HG02642 (cell line): ENCODE measurements around the gene SLC6A6.
"Not testable (repeated sequence)": the region's sequence is repeated elsewhere in the genome, so short reads cannot be mapped to it uniquely, and the experiment has no call there.

Experiments used
- ATAC-seq: cut with Tn5 transposase; IDR thresholded peaks from one replicate; pipeline ENCODE4 v1.9.1; 2021; ENCODE audit warnings: mild to moderate bottlenecking; ENCODE audit not compliant: unreplicated experiment, poor library complexity

SLC6A6 gene

DNA sequence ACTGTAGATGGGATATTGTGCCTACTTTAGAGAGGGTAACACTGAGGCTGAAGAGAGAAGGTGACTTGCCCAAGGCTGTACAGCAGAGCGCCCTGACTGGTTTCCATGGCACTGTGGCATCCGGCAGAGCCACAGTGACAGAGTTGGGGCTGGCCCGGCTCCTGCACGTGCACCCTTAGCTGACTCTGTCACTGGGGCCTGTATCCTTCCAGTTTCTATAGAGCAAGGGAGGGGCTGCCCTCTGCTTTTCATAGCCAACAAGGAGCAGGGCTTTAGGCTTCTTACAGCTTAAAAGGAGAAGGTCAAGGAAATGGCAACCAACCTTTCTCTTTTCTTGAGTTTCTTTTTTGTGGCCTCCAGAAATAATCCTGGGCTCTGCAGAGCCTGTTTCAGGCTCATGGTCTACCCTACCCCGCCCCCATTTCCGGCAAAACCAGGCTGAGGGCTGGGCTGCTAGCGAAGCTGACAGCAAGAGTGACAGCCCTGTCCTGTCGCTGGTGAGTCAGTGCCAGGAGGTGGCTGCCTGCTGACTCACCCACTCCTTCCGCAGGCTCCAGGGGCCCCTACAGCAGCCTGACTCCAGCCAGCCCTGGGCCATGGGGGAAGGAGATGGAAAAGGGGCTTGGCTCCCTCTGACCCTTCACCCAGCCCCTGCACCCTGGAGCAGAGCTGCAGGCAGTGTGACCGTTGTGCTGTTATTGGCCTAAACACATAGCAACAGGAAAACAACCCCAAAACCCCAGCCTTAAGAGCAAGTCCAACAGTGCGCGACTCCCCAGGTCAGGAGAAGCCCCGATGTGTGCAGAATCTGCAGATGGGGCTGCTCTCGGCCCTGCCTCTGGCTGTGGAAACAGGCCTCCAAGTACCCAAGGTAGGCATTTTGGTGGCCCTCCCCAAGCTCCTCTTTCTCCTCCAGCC is 29.8 kb downstream of the SLC6A6 start:
- ATAC-seq: peak; percentile 86

DNA sequence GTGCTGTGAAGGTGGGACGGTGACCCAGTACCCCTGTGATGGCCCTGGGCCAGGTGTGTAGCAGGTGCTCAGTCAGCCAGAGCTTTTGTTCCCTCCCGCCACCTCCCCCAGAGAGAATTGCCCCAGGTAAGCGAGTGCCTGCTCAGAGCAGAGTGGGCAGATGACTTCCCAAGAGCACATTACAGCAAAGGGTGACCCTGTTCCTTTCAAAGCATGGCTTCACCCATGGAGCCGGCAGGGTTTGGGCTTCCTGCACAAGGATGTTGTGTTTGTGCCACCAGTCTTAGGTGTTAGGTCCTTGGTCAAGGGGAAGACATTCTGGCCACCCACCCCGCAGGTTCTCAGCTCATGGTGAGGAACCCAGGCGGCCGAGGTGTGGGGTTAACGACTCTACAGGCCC is 30.7 kb downstream of the SLC6A6 start:
- no peak for ATAC-seq

DNA sequence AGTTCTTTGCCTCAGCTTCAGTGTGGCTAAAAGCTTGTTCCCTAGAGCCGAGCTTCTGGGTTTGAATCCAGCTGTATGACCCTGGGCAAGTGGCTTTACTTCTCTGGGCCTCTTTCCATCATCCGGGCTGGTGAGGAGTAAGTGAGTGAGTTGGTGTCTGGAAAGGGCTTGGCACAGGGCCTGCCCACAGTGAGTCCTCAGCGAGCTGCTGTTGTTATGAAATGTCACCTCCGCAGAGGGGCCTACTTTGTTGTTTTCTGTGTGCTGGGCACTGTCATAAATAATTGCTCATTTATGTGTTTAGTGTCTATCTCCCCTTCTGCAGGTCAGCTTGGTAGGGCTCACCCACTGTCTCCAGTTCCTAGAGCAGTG is 31.7 kb downstream of the SLC6A6 start:
- ATAC-seq: no peak

DNA sequence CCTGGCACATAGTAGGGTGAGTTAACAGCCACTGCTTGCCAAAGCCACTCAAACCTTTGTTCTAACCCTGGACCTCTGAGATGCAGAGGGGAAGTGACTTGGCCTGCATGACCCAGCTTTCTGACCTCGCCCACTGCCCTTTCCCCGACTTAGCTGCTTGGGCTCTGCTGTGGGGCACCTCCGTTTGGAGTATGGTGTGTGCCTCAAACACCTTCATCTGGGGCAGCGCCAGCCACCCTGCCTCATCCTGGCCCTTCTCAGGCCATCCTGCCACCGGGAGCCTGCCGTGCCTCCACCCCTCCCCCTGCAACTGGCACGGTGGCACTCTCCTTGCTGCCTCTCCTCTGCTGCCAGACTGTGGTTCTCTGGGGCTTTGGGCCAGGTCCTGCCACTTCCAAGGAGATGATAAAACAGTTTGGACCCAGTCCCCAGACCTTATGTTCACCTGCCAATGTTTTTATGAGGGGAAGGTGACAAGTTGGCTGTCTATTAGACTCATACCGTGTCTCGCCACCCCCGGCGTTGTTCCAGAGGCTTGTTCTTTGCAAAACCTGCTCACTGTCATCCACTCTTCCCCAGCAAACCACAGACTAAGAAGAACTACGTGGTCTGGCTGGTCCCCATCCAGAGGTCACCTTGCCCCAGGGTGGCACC is 32.2 kb downstream of the SLC6A6 start:
- ATAC-seq: no peak

DNA sequence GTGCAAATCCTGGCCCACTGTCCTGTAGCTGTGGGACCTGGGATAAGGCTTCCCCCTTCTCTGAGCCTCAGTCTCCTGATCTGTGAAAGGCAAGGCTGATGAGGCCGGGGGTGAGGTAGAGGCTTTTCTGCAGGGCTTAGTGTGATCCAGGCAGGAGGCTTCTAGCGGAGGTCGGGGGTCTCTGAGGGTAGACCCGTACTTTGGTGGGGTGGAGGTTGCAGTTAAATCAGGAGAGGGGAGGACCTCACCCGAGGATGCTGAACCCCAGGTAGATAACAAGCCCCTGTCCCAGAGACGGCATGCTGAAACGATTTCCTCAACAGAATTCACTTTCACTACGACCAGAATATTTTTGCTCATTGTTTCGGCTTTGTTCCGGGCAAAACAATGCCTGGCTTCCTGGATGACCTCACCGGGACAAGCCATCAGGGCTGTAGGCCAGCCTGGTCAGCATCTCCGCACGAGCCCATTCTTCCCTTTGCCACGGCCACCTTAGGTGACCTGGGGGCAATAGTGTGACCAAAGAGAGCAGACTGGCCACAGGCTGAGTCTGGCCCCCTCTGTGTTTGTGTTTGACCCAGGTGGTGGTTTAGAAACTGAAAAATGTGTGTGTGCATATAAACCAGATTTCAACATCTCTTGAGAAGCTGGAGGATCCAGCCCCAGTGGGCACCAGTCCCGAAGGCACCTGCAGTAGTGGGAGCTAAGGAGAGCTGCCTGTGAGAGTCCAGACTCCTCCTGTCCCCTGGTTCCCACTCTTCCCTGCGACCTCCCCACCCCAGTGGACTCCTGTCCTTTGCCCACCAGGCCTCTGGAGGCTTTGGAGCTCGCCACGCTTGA is 33.0 kb downstream of the SLC6A6 start:
- ATAC-seq: no peak

DNA sequence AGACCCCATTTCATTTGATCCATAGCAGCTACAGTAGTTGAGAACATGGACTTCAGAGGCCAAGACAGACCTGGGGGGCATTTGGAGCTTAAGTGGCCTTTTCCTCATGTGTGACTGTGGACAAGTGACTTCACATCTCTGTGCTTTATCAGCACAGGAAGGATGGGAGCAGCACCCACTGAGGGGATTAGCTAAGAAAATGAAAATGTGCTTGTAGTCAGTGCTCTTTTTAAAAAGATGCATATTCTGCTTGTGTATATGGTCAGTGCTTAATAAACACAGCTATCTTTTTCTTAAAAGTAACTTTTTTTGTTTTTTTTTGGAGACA is 34.5 kb downstream of the SLC6A6 start:
- no peak for ATAC-seq

DNA sequence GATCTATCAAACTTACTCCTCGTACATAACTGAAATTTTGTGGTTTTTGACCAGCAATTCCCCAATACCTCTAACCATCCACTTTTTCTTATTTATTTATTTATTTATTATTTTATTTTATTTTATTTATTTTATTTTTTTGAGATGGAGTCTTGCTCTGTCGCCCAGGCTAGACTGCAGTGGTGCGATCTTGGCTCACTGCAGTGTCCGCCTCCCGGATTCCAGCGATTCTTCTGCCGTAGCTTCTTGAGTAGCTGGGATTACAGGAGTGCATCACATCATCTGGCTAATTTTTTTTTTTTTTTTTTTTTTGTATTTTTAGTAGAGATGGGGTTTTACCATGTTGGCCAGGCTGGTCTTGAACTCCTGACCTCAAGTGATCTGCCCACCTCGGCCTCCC is 35.3 kb downstream of the SLC6A6 start:
- not testable (repeated sequence) for ATAC-seq

DNA sequence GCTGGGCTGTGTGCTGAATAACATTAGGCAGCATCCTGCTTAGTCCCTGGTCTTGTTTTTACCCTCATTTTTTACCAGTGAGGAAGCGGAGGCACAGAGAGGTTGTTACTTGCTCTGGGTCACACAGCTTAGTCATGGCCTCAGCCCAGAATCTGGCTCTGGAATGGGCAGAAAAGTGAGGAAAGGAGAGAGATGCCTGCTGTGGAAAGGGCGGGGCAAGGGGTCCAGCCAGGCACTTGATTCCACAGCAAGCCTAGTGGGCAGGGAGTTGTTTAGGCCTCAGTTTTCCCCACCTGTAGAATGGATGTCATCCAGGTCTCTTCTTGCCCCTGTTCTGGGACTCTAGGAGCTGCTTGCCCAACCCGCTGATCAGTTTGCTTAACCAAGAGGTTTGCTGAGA is 35.9 kb downstream of the SLC6A6 start:
- no peak for ATAC-seq

DNA sequence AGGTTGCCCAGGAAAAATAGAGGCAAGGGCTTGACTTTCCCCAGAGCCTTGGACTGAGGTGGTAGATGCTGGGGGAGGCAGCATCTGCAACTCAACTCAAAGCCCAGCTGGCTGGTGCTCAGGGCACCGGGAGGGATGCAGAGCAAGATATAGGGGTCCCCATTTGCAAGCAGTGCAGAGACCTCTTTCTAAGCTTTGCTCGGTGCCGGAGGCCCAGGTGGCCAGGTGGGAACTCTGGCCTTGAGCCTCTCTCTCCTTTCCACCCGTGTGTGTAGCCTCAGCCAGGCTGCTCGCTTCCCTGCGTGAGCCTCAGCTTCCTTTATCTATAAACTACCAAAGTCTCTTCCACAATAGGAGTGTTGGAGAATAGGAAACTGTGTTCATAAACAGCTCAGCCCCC is 36.5 kb downstream of the SLC6A6 start:
- ATAC-seq: no peak

DNA sequence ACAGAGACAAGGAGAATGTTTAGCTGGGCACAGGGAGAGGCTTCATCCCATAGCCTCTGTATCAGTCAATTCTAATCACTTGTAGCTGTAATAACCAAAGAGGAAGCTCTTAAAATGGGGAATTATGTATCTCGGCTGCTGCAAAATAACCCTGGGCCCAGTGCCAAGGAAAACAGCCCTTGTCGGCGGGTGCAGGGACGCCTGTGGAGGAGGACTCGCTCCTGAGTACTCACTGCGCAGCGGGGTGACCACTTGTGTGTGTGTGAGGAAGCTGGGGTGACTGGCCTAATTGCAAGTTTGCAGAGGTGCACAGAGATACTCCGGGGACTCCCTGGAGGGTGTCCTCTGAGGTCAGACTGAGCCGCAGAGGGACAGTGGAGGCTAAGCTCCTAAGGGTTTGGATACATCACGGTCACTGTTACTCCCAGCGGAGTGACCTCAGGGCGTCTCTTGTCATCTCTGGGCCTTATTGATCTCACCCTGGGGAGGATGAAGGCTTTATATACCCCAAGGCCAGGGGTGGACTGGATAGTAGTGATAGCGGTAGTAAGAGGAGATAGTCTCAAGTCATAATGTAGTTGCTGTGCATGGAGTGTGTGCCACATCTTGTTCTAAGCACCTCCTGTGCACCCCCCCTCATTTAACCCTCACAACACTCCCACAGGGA is 37.2 kb downstream of the SLC6A6 start:
- no peak for ATAC-seq

DNA sequence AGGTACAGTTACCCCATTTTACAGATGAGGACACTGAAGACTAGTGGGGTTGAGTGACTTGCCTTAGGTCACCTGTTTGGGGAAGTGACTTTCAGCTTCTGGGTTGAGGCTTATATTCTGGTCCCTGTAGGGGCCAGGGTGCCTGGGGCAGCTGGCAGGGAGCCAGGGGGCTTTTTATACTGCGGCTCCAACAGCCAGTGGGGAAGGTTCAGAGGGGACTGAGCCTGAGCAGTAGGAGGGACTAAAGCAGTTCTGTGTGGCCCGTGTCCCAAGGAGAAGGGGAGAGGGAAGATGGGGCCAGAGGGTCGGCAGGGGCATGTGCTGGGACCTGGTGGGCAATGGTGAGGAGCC is 37.7 kb downstream of the SLC6A6 start:
- ATAC-seq: no peak

DNA sequence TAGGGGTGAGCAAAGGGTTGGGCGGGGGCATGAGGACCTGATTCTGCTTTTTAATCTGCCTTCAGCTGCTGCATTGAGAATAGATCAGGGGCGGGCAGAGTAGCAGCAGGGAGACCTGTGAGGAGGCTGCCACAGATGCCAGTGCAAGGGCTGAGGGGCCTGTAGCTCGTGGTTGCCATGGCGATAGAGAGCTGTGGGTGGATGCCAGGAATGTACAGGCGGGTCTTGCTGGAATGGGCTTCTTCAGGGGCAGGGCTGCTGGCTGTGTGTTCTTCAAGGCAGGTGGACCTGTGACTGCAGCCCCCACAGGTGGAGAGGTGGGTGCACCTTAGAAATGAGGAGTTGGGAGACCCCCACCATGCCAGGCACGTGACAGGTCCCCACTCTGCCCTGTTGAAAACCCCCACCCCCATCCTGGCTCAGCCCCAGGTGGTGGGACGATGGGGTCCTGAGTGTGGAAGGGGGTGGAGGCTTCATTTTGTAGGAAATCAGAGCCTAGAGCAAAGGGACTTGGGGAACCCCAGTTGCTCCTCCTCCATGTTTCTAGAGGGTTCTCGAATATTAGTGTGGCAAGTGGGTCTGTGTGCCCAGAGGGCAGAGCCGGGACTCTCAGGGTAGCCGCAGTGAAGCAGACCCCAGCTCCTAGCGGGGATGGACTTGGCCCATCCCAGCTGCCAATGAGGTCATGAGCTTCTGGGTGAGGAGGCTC is 38.3 kb downstream of the SLC6A6 start:
- ATAC-seq: no peak

DNA sequence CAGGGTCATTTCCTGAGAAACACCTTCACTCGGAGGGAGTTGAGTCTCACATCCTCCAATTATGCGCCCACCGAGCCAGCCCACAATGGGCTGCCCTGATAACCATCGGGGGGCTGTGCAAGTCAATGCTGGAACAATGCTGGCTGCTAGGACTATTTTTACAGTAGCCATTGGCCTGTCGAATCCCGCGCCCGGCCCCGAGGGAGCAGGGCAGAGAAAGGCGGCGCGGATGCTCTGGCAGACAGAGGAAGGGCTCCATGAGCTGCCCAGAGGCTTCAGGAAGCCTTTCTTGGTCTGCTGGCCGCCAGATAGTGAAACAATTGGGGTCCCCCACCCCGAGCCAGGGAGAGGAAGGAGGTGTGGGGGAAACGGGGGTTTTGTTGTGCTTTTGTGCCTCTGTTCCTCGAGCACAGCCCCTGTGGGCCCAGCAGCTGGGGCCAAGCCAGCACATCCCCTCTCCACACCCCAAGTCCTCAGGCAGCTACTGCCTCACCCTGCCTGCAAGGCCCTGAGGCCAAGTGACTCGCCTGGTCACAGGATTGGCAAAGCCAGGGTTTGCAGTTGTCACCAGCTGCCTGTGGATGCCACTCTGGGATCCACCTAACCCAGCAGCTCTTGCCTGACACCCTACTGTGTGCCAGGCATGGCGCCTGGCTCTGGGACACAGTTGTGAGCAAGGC is 39.0 kb downstream of the SLC6A6 start:
- ATAC-seq: no peak

DNA sequence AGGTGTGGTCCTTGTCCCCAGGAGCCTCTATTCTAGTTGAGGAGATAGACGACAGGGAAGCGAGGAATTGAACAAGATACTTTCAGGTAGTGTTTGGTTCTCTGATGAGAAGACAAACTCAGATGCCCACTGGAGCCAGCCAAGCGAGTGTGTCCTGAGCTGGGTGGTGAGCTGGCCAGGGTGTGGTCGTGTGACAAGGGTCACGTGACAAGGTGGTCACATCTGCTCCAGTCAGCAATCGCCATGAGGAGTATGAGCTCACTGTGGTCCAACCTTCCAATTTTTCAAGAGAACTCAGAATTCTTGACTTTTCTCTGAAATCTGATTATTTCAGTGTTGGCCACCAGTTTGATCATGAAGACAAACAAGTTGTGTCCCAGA is 39.5 kb downstream of the SLC6A6 start:
- no peak for ATAC-seq

DNA sequence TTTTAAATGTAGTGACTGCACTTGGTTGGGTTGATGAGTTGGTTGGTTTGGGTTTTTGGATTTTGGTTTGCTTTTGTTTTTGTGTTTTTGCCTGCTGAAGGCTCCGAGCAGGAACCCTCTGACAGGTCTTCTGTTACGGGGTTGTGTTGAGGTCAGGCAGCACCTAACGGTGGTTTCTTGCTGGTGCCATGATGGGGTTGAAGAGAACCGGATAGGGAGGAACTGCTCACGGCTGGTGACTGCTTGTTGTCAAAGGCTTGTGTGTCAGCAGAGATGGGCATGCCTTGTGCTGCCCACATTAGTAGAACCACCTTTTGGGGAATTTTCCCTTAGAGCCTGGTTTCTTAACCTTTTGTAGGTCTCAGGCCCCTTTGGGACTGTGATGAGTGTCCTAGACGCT is 42.0 kb downstream of the SLC6A6 start:
- ATAC-seq: no peak

DNA sequence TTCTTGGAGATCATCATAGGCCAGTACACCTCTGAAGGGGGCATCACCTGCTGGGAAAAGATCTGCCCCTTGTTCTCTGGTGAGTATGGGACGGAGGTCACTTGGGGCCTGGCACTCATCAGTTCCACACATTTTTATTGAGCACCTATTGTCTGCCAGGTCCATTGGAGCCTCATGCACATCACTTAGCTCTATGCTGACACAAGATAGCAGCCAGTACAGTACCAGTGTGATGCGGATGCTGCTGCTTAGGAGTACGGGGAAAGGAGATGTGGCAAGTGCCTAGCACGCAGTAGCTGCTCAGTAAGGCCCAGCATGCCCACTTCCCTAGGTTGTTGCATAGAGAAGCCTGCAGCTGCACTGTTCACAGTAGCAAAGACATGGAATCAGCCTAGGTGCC is 43.4 kb downstream of the SLC6A6 start:
- no peak for ATAC-seq

DNA sequence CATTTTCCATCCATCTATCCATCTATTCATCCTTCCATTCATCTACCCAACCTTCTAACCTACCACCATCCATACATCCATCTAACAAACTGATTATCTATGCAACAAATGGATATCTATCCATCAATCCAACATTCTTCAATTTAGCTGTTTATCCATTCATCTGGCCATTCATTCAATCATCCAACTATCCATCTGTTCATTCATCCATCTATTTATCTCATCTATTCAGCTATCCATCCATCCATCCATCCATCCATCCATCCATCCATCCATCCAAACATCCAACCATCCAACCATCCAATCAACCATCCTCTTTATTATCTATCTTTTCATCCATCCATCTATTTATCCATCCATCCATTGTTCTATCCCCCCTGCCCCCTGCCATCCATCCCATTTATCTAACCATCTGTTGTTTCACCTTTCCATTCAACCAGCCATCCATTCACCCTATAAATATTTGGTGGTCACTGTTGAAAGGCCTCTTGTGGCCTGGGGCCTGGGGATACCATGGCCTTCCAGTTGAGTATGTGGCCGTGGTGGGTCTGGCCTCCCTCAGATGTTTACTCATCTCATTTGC is 44.7 kb downstream of the SLC6A6 start:
- no peak for ATAC-seq

DNA sequence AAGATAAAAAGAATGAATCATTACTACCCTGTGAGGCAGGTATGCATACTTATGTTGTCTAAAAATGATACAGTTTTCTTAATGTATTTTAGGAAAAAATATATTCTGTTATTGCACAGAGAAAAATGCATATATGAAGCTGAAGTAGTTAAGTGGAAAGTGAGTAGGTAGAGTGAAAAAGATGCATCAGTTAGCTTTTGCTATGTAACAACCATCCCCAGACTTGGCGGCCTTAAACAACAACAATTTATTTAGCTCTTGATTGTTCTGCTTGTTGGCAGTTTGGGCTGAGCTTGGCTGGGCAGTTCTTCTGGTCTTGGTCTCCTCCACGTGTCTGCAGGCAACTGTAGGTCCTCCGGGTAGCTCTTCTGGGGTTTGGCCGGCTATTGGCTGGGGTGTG is 45.7 kb downstream of the SLC6A6 start:
- no peak for ATAC-seq
